ENCODE results near the gene OSBPL1A. TPM values are rescaled to one million over a fixed set of nuclear protein-coding genes. Genes with fewer than 3 reads are reported as not detected.

Gene OSBPL1A
- total RNA-seq, 4 donors from 2014 or later: 81.4 to 109 (median 99.3) TPM

GRCh38 chr18:24234330-24234729 lies 163.3 kb downstream of the OSBPL1A start:
- DNase-seq (ENCODE audit: low spot score in 2 of 2): peak; percentile 17 to 50
- Histone ChIP-seq H3K4me3 (no peak overlapping the region), H3K27me3 (no peaks in the 10 kb centered on the region), H3K9me3 (no peaks in the 10 kb centered on the region), H3K27ac (peak overlapping the region in 2 of 4 donors; percentile 72 to 76), H3K36me3 (peaks cover 0 to 42% (median 0%) of the 10 kb centered on the region in 3 donors), H3K4me1 (peaks cover 0 to 47% (median 0%) of the 10 kb centered on the region in 4 donors)
- TF ChIP-seq EP300 (IDR thresholded peaks at IDR 0.05) (peak in 1 of 2 donors; percentile 57), CTCF (IDR thresholded peaks at IDR 0.05) (no peak)
- 52 to 61% methylated on average over 5 of the region's 5 CpGs for WGBS, 2 donors

- WGBS, 2 donors: 86 to 90% methylated on average over 5 of the region's 5 CpGs
- no peaks in the 10 kb centered on the region for H3K9me3 ChIP-seq
- H3K4me3 ChIP-seq: no peak overlapping the region
- no peaks in the 10 kb centered on the region for H3K27me3 ChIP-seq
- peak overlapping the region in 2 of 4 donors; percentile 61 to 66 for H3K27ac ChIP-seq
- DNase-seq (ENCODE audit: low spot score in 2 of 2): no peak
- peaks cover 0 to 34% (median 0%) of the 10 kb centered on the region in 3 donors for H3K36me3 ChIP-seq
- peaks cover 0 to 38% (median 0%) of the 10 kb centered on the region in 4 donors for H3K4me1 ChIP-seq
- TF ChIP-seq EP300 (IDR thresholded peaks at IDR 0.05) (no peak), CTCF (IDR thresholded peaks at IDR 0.05) (no peak), POLR2A (IDR thresholded peaks at IDR 0.05) (no peak)
These were observed 164.8 kb downstream of the OSBPL1A start for GRCh38 chr18:24232800-24233199.

GRCh38 chr18:24231773-24232735 lies 165.6 kb downstream of the OSBPL1A start:
- no peaks in the 10 kb centered on the region for H3K9me3 ChIP-seq
- no peak for DNase-seq (ENCODE audit: low spot score in 2 of 2)
- H3K36me3 ChIP-seq: peaks cover 0 to 28% (median 0%) of the 10 kb centered on the region in 3 donors
- TF ChIP-seq EP300 (IDR thresholded peaks at IDR 0.05): peak in 1 of 2 donors; percentile 40
- no peak for TF ChIP-seq POLR2A (IDR thresholded peaks at IDR 0.05)
- TF ChIP-seq CTCF (IDR thresholded peaks at IDR 0.05): no peak
- peak overlapping the region in 3 of 4 donors; percentile 2 to 66 (median 61) for H3K27ac ChIP-seq
- 46 to 49% methylated on average over 8 of the region's 8 CpGs for WGBS, 2 donors
- H3K4me1 ChIP-seq: peaks cover 0 to 38% (median 0%) of the 10 kb centered on the region in 4 donors
- no peaks in the 10 kb centered on the region for H3K27me3 ChIP-seq
- no peak overlapping the region for H3K4me3 ChIP-seq

- no peak for DNase-seq (ENCODE audit: low spot score in 2 of 2)
- H3K4me3 ChIP-seq: no peak overlapping the region
- H3K36me3 ChIP-seq: peaks cover 0 to 17% (median 0%) of the 10 kb centered on the region in 3 donors
- peaks cover 0 to 38% (median 0%) of the 10 kb centered on the region in 4 donors for H3K4me1 ChIP-seq
- peak overlapping the region in 2 of 4 donors; percentile 2 to 61 for H3K27ac ChIP-seq
- WGBS, 2 donors: 94 to 95% methylated on average over 5 of the region's 5 CpGs
- no peaks in the 10 kb centered on the region for H3K27me3 ChIP-seq
- H3K9me3 ChIP-seq: no peaks in the 10 kb centered on the region
- TF ChIP-seq POLR2A (IDR thresholded peaks at IDR 0.05) (no peak), CTCF (IDR thresholded peaks at IDR 0.05) (no peak), EP300 (IDR thresholded peaks at IDR 0.05) (no peak)
These were observed 166.9 kb downstream of the OSBPL1A start for GRCh38 chr18:24230766-24231165.

- H3K27ac ChIP-seq: no peak overlapping the region
- H3K4me3 ChIP-seq: no peak overlapping the region
- peaks cover 0 to 35% (median 0%) of the 10 kb centered on the region in 4 donors for H3K4me1 ChIP-seq
- DNase-seq (ENCODE audit: low spot score in 2 of 2): no peak
- TF ChIP-seq POLR2A (IDR thresholded peaks at IDR 0.05): no peak
- no peak for TF ChIP-seq CTCF (IDR thresholded peaks at IDR 0.05)
- no peak for TF ChIP-seq EP300 (IDR thresholded peaks at IDR 0.05)
- peaks cover 0 to 10% (median 0%) of the 10 kb centered on the region in 3 donors for H3K36me3 ChIP-seq
- H3K9me3 ChIP-seq: no peaks in the 10 kb centered on the region
- H3K27me3 ChIP-seq: no peaks in the 10 kb centered on the region
- WGBS, 2 donors: 90 to 94% methylated on average over 6 of the region's 6 CpGs
These were observed 169.0 kb downstream of the OSBPL1A start for GRCh38 chr18:24228667-24229041.
